IMR-90 (cell line): Measurements from ENCODE around the gene KCNAB3. TPM values are rescaled to one million over a fixed set of nuclear protein-coding genes. Genes with fewer than 3 reads are reported as not detected.

Experiments
- ATAC-seq: fragments of 200-7000 bp; cut with Tn5 transposase; 2 replicates; pipeline ENCODE4 v1.9.1; 2020; ENCODE audit warnings: low read depth, mild to moderate bottlenecking, moderate library complexity
- BruUV-seq: library from RNA; stranded (reverse); fragments of 400-500 nt; replicated peaks from 2 replicates; lab custom pipeline; 2021; lab: Mats Ljungman, UMichigan
- CTCF ChIA-PET: fragments of 300-600 bp; formaldehyde crosslinking; extraction: SDS; loops from one replicate; lab custom pipeline; 2021; ENCODE audit warnings: antibody characterized with exemption; lab: Yijun Ruan, JAX
- POLR2A ChIA-PET: fragments of 300-600 bp; sonication (Branson Sonifier 250); formaldehyde crosslinking; loops from one replicate; lab custom pipeline; 2022; ENCODE audit warnings: antibody characterized with exemption; ENCODE audit not compliant: unreplicated experiment; lab: Charles Lee
- DNase-seq: peaks from one replicate; pipeline ENCODE4 v3.0.0; 2013
- H2AFZ ChIP-seq: replicated peaks from 2 replicates; pipeline ENCODE3; 2013; ENCODE audit warnings: low read length, mild to moderate bottlenecking; ENCODE audit not compliant: poor library complexity
- H2AK5ac ChIP-seq: 2 replicates; pipeline ENCODE4 v1.6.1; 2013; ENCODE audit warnings: low read depth, low read length, inconsistent platforms
- H2AK9ac ChIP-seq: replicated peaks from 2 replicates; pipeline ENCODE3; 2013; ENCODE audit warnings: mild to moderate bottlenecking, low read depth, low read length, moderate library complexity; ENCODE audit not compliant: poor library complexity
- H2BK120ac ChIP-seq: 2 replicates; pipeline ENCODE4 v1.6.1; 2013; ENCODE audit warnings: low read depth, low read length, inconsistent platforms
- H2BK15ac ChIP-seq: 3 replicates; pipeline ENCODE4 v1.6.1; 2013; ENCODE audit warnings: low read depth, low read length, inconsistent platforms
- H2BK20ac ChIP-seq: 2 replicates; pipeline ENCODE4 v1.6.1; 2013; ENCODE audit warnings: low read depth, mild to moderate bottlenecking, inconsistent platforms, low read length, moderate library complexity
- H2BK5ac ChIP-seq: 2 replicates; pipeline ENCODE4 v1.6.1; 2013; ENCODE audit warnings: mild to moderate bottlenecking, low read depth, low read length, inconsistent platforms; ENCODE audit not compliant: poor library complexity, severe bottlenecking
- H3K14ac ChIP-seq: replicated peaks from 2 replicates; pipeline ENCODE4 v1.6.1; 2013; ENCODE audit warnings: low read depth, low read length, inconsistent platforms
- H3K18ac ChIP-seq: 2 replicates; pipeline ENCODE4 v1.6.1; 2013; ENCODE audit warnings: low read depth, low read length, control low read depth
- H3K23ac ChIP-seq: 2 replicates; pipeline ENCODE4 v1.6.1; 2013; ENCODE audit warnings: low read depth, low read length, inconsistent platforms
- H3K27ac ChIP-seq: 2 replicates; pipeline ENCODE4 v1.5.1; 2013; ENCODE audit warnings: mild to moderate bottlenecking, control low read depth, low read length; ENCODE audit not compliant: insufficient read depth
- H3K27me3 ChIP-seq: 2 replicates; pipeline ENCODE4 v1.6.1; 2013; ENCODE audit warnings: low read length; ENCODE audit not compliant: control insufficient read depth, insufficient read depth
- H3K36me3 ChIP-seq: 2 replicates; pipeline ENCODE4 v1.6.1; 2013; ENCODE audit warnings: low read length, mixed read lengths; ENCODE audit not compliant: control insufficient read depth, insufficient read depth
- H3K4ac ChIP-seq: 2 replicates; pipeline ENCODE4 v1.6.1; 2013; ENCODE audit warnings: low read depth, low read length, inconsistent platforms
- H3K4me1 ChIP-seq: 2 replicates; pipeline ENCODE4 v1.6.1; 2013; ENCODE audit warnings: low read length, mixed read lengths; ENCODE audit not compliant: control insufficient read depth, insufficient read depth
- H3K4me2 ChIP-seq: 2 replicates; pipeline ENCODE4 v1.6.1; 2013; ENCODE audit warnings: low read depth, mild to moderate bottlenecking, control low read depth, low read length, moderate library complexity
- H3K4me3 ChIP-seq: 2 replicates; pipeline ENCODE4 v1.5.1; 2013; ENCODE audit warnings: low read depth, mild to moderate bottlenecking, control low read depth, low read length, moderate library complexity; ENCODE audit not compliant: insufficient read depth
- H3K56ac ChIP-seq: 2 replicates; pipeline ENCODE4 v1.6.1; 2013; ENCODE audit warnings: low read length, inconsistent platforms; ENCODE audit not compliant: insufficient read depth; ENCODE audit errors: extremely low read depth
- H3K79me1 ChIP-seq, 2 experiments: 2 replicates each; pipeline ENCODE4 v1.6.1; 2013; ENCODE audit warnings: low read length in 2 of 2, inconsistent platforms in 1 of 2, low read depth in 1 of 2
- H3K9ac ChIP-seq: 2 replicates; pipeline ENCODE4 v1.6.1; 2013; ENCODE audit warnings: low read depth, low read length, control low read depth
- H3K9me1 ChIP-seq: 2 replicates; pipeline ENCODE4 v1.6.1; 2013; ENCODE audit warnings: low read length, inconsistent platforms; ENCODE audit not compliant: insufficient read depth
- H3K9me3 ChIP-seq: 2 replicates; pipeline ENCODE4 v1.6.1; 2013; ENCODE audit warnings: low read length; ENCODE audit not compliant: control insufficient read depth, insufficient read depth
- H4K20me1 ChIP-seq: 2 replicates; pipeline ENCODE4 v1.6.1; 2013; ENCODE audit warnings: low read length, inconsistent platforms; ENCODE audit not compliant: insufficient read depth
- H4K5ac ChIP-seq: 2 replicates; pipeline ENCODE4 v1.6.1; 2013; ENCODE audit warnings: mild to moderate bottlenecking, low read depth, low read length, control low read depth
- H4K8ac ChIP-seq, 2 experiments: 2 replicates each; pipeline ENCODE4 v1.6.1; 2013; ENCODE audit warnings: low read depth in 2 of 2, low read length in 2 of 2, control low read depth in 1 of 2, inconsistent platforms in 1 of 2
- H4K91ac ChIP-seq: 2 replicates; pipeline ENCODE4 v1.6.1; 2013; ENCODE audit warnings: low read depth, low read length, inconsistent platforms; ENCODE audit not compliant: insufficient read depth
- BHLHE40 ChIP-seq: fragments of 150-350 bp; IDR thresholded peaks from 2 replicates; pipeline ENCODE4 v1.6.1; 2016; ENCODE audit warnings: mild to moderate bottlenecking, low read depth, low read length
- CEBPB ChIP-seq: IDR thresholded peaks from 2 replicates; pipeline ENCODE4 v1.6.1; 2012; ENCODE audit warnings: low read depth, low read length, improper control_type of control experiment
- CHD1 ChIP-seq: IDR thresholded peaks from 2 replicates; pipeline ENCODE4 v1.6.1; 2012; ENCODE audit warnings: low read depth, low read length, improper control_type of control experiment
- ELK1 ChIP-seq: fragments of 150-350 bp; IDR thresholded peaks from 2 replicates; pipeline ENCODE4 v1.6.1; 2016; ENCODE audit warnings: low read depth, mild to moderate bottlenecking, low read length, moderate library complexity, borderline replicate concordance
- FOS ChIP-seq: fragments of 150-350 bp; IDR thresholded peaks from 2 replicates; pipeline ENCODE4 v1.6.1; 2016; ENCODE audit warnings: low read depth, low read length
- MAFK ChIP-seq: IDR thresholded peaks from 2 replicates; pipeline ENCODE4 v1.6.1; 2012; ENCODE audit warnings: low read depth, low read length, improper control_type of control experiment
- MAZ ChIP-seq: IDR thresholded peaks from 2 replicates; pipeline ENCODE4 v1.6.1; 2012; ENCODE audit warnings: low read depth, mild to moderate bottlenecking, low read length, improper control_type of control experiment, moderate library complexity, borderline replicate concordance
- MXI1 ChIP-seq: IDR thresholded peaks from 2 replicates; pipeline ENCODE4 v1.6.1; 2012; ENCODE audit warnings: low read depth, mild to moderate bottlenecking, low read length, moderate library complexity, borderline replicate concordance
- NFE2L2 ChIP-seq: fragments of 150-350 bp; IDR thresholded peaks from 2 replicates; pipeline ENCODE4 v1.6.1; 2016; ENCODE audit warnings: low read depth, mild to moderate bottlenecking, low read length
- POLR2A ChIP-seq: IDR thresholded peaks from 2 replicates; pipeline ENCODE4 v1.6.1; 2012; ENCODE audit warnings: mild to moderate bottlenecking, low read depth, low read length
- RAD21 ChIP-seq: IDR thresholded peaks from 2 replicates; pipeline ENCODE4 v1.6.1; 2012; ENCODE audit warnings: low read length, improper control_type of control experiment
- RCOR1 ChIP-seq: IDR thresholded peaks from 2 replicates; pipeline ENCODE4 v1.6.1; 2012; ENCODE audit warnings: mild to moderate bottlenecking, low read length, improper control_type of control experiment; ENCODE audit not compliant: insufficient replicate concordance
- RFX5 ChIP-seq: IDR thresholded peaks from 2 replicates; pipeline ENCODE4 v1.8.0; 2012; ENCODE audit warnings: low read depth, mild to moderate bottlenecking, low read length, moderate library complexity
- SMC3 ChIP-seq: fragments of 150-350 bp; IDR thresholded peaks from 2 replicates; pipeline ENCODE4 v1.6.1; 2016; ENCODE audit warnings: low read depth, mild to moderate bottlenecking, antibody characterized with exemption, low read length, moderate library complexity
- WGBS, 2 experiments: methylation state at CpG; one replicate each; pipeline versions ENCODE4 v1.1.5 to v1.1.7; 2013; ENCODE audit warnings: missing lambda C conversion rate in 2 of 2; ENCODE audit not compliant: insufficient read length in 1 of 2; ENCODE audit errors: extremely low coverage in 2 of 2; 5-methylcytosine and 5-hydroxymethylcytosine counted together
- dilution Hi-C: fragments of 300-500 bp; cut with HindIII; formaldehyde crosslinking; loops from one replicate; pipeline ENCODE4 v1.14.3; 2018; ENCODE audit warnings: low sequenced_read_pairs; ENCODE audit not compliant: unreplicated experiment
- in situ Hi-C: fragments of 300-500 bp; cut with MboI; formaldehyde crosslinking; loops from 3 replicates; pipeline ENCODE4 v1.14.3; 2019; ENCODE audit warnings: low sequenced_read_pairs, inconsistent platforms, mixed read lengths
- intact Hi-C: fragments of 100-400 bp; cut with micrococcal nuclease; formaldehyde crosslinking; loops from 2 replicates; pipeline ENCODE4 v1.10.0; 2022
- polyA plus RNA-seq, 3 experiments: library from polyadenylated mRNA; depleted of rRNA; stranded (reverse); fragments of >200 nt; gene quantifications; 2 replicates each; pipeline ENCODE4 v1.2.3, GENCODE V29; 2012; ENCODE audit warnings: low replicate concordance in 1 of 3
- total RNA-seq: library from RNA; depleted of rRNA; stranded (reverse); fragments of >200 nt; gene quantifications from 2 replicates; pipeline ENCODE4 v1.2.3, GENCODE V29; 2012
- TF ChIP-seq, protein P1 (sequence below): fragments of 150-350 bp; IDR thresholded peaks from 2 replicates; pipeline ENCODE4 v1.6.1; 2017; ENCODE audit warnings: mild to moderate bottlenecking, antibody characterized with exemption, low read length, low read depth

KCNAB3 gene
- total and polyA plus RNA-seq, 2 of the 4 experiments (the other 2 are of a cell fraction), result 0.36 to 4.2 TPM

- 0% methylated on average over 7 of the region's 55 CpGs; no CpG with 5 or more reads in 1 of the 2 experiments for WGBS, 2 experiments
- Histone ChIP-seq H4K5ac (peak within 1 kb of the TSS; percentile 84), H3K56ac (peak within 1 kb of the TSS; percentile 86), H3K4me2 (peak within 1 kb of the TSS; percentile 95), H3K14ac (peak within 1 kb of the TSS; percentile 99), H4K91ac (peak within 1 kb of the TSS; percentile 95), H3K9me3 (no peaks in the 10 kb centered on the region), H2BK15ac (0 out of 3 replicates have a peak within 1 kb of the TSS, but pooled peaks have one; percentile 54), H3K9me1 (peaks cover 10% of the 10 kb centered on the region), H3K4me3 (peak within 1 kb of the TSS; percentile 88), H3K79me1 (peaks cover 38 to 67% of the 10 kb centered on the region in 2 experiments), H3K27me3 (no peaks in the 10 kb centered on the region), H2AK9ac (peak within 1 kb of the TSS; percentile 100), H2AFZ (peak within 1 kb of the TSS; percentile 97), H4K20me1 (no peaks in the 10 kb centered on the region; the same call in 1 of the 2 replicates), H2BK5ac (peak within 1 kb of the TSS; percentile 83), H3K18ac (peak within 1 kb of the TSS; percentile 66), H2AK5ac (peak within 1 kb of the TSS; percentile 99), H3K4me1 (peaks cover 7% of the 10 kb centered on the region; the same call in 1 of the 2 replicates), H3K9ac (peak within 1 kb of the TSS; percentile 94), H2BK120ac (peak within 1 kb of the TSS; percentile 78), H4K8ac (peak within 1 kb of the TSS; percentile 86 to 95), H3K27ac (peak within 1 kb of the TSS; percentile 90), H2BK20ac (no peak within 1 kb of the TSS; the same call in 1 of the 2 replicates), H3K36me3 (peaks cover 6% of the 10 kb centered on the region; the same call in 1 of the 2 replicates), H3K23ac (peak within 1 kb of the TSS; percentile 97), H3K4ac (peak within 1 kb of the TSS; percentile 96)
- DNase-seq, result peak; percentile 99
- dilution Hi-C loops, result no loop called here
- intact Hi-C loops, result loop anchor here (1.0 to 5.0 kb wide), 3 partner anchors 17 to 125 kb away; no protein-coding TSS in a partner anchor
- POLR2A ChIA-PET, result interaction anchor here (0.6 to 1.0 kb wide), 3 partner anchors 14 to 16 kb away, joined by 4 to 9 read pairs (median 6); partner anchors contain the start of gene RNF227
- BruUV-seq, result no TSS peak
- in situ Hi-C loops, result no loop called here
- ATAC-seq, result peak; percentile 96
- CTCF ChIA-PET, result no interaction called here
- TF ChIP-seq BHLHE40 (peak; percentile 60; the same call in 1 of the 2 replicates), NFE2L2 (no peak), MXI1 (peak; percentile 84; the same call in 1 of the 2 replicates), POLR2A (peak; percentile 77; the same call in 1 of the 2 replicates), RFX5 (no peak), RCOR1 (no peak), CEBPB (peak; percentile 38; the same call in 1 of the 2 replicates), ELK1 (0 out of 2 replicates have a peak, but pooled peaks have one; percentile 38), MAFK (no peak), FOS (peak; percentile 72), CHD1 (no peak), RAD21 (no peak), SMC3 (no peak), MAZ (peak; percentile 75; the same call in 1 of the 2 replicates)
- TF ChIP-seq, protein P1, sequence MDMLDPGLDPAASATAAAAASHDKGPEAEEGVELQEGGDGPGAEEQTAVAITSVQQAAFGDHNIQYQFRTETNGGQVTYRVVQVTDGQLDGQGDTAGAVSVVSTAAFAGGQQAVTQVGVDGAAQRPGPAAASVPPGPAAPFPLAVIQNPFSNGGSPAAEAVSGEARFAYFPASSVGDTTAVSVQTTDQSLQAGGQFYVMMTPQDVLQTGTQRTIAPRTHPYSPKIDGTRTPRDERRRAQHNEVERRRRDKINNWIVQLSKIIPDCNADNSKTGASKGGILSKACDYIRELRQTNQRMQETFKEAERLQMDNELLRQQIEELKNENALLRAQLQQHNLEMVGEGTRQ, result no peak
Observed at GRCh38 chr17:7931709-7932482, 2.2 kb upstream of the KCNAB3 start, which contains the start of the genes CNTROB and TRAPPC1. Gene CNTROB (plus strand): TSS chr17:7932206. CDS start chr17:7933080, 874 bp downstream. Gene TRAPPC1 (minus strand): TSS chr17:7931946. CDS start chr17:7931829, 117 bp downstream.
